HG02571 (cell line): ENCODE results near the gene PLXNC1.

ENCODE experiments used
- ATAC-seq: cut with Tn5 transposase; IDR thresholded peaks from one replicate; pipeline ENCODE4 v1.9.1; 2021; ENCODE audit warnings: mild to moderate bottlenecking, moderate library complexity; ENCODE audit not compliant: unreplicated experiment

The PLXNC1 gene

GRCh38 chr12:94178882-94179281, 30.5 kb downstream of the PLXNC1 start:
- ATAC-seq, result no peak

- no peak for ATAC-seq
These were observed 31.3 kb downstream of the PLXNC1 start for GRCh38 chr12:94179723-94180122.

- ATAC-seq, result no peak
These were observed 32.4 kb downstream of the PLXNC1 start for GRCh38 chr12:94180558-94181296.

GRCh38 chr12:94182986-94183707, 34.8 kb downstream of the PLXNC1 start:
- no peak for ATAC-seq

GRCh38 chr12:94183708-94184379, 35.5 kb downstream of the PLXNC1 start:
- ATAC-seq, result no peak

- ATAC-seq, result no peak
These were observed 36.8 kb downstream of the PLXNC1 start for GRCh38 chr12:94184995-94185719.

GRCh38 chr12:94185801-94186200, 37.4 kb downstream of the PLXNC1 start:
- ATAC-seq, result no peak

GRCh38 chr12:94186278-94187241, 38.2 kb downstream of the PLXNC1 start:
- no peak for ATAC-seq

- no peak for ATAC-seq
These were observed 39.0 kb downstream of the PLXNC1 start for GRCh38 chr12:94187361-94187760.

- no peak for ATAC-seq
These were observed 42.2 kb downstream of the PLXNC1 start for GRCh38 chr12:94190623-94191022.

- ATAC-seq, result no peak
These were observed 42.6 kb downstream of the PLXNC1 start for GRCh38 chr12:94191023-94191422.

- ATAC-seq, result no peak
These were observed 43.4 kb downstream of the PLXNC1 start for GRCh38 chr12:94191811-94192210.

- no peak for ATAC-seq
These were observed 44.1 kb downstream of the PLXNC1 start for GRCh38 chr12:94192506-94192905.

GRCh38 chr12:94193168-94193567, 44.8 kb downstream of the PLXNC1 start:
- ATAC-seq, result no peak

GRCh38 chr12:94195483-94195882, 47.1 kb downstream of the PLXNC1 start:
- ATAC-seq, result no peak

GRCh38 chr12:94198469-94198868, 50.1 kb downstream of the PLXNC1 start:
- no peak for ATAC-seq

GRCh38 chr12:94198872-94199271, 50.5 kb downstream of the PLXNC1 start:
- no peak for ATAC-seq

GRCh38 chr12:94200069-94200468, 51.7 kb downstream of the PLXNC1 start:
- ATAC-seq, result no peak

- no peak for ATAC-seq
These were observed 52.3 kb downstream of the PLXNC1 start for GRCh38 chr12:94200695-94201094.
